Calu3 (cell line): ENCODE measurements around the gene MAP2K2. TPM values are rescaled to one million over a fixed set of nuclear protein-coding genes. Genes with fewer than 3 reads are reported as not detected.

ENCODE experiments used
- BruUV-seq: library from RNA; stranded (reverse); fragments of 400-500 nt; replicated peaks from 2 replicates; lab custom pipeline; 2021; lab: Mats Ljungman, UMichigan
- CTCF ChIA-PET: fragments of 300-600 bp; sonication (Branson Sonifier 250); formaldehyde crosslinking; loops from one replicate; lab custom pipeline; 2022; ENCODE audit warnings: antibody characterized with exemption; lab: Charles Lee
- DNase-seq: peaks from one replicate; pipeline ENCODE4 v3.0.0; 2022
- H3K27ac Mint-ChIP-seq: one replicate; pipeline ENCODE4 v1.8.0; 2022; ENCODE audit warnings: mixed read lengths; ENCODE audit not compliant: unreplicated experiment
- H3K27me3 Mint-ChIP-seq: one replicate; pipeline ENCODE4 v1.8.0; 2022; ENCODE audit warnings: mixed read lengths; ENCODE audit not compliant: unreplicated experiment
- H3K36me3 Mint-ChIP-seq: one replicate; pipeline ENCODE4 v1.8.0; 2022; ENCODE audit warnings: mild to moderate bottlenecking, moderate library complexity, mixed read lengths; ENCODE audit not compliant: insufficient read depth, unreplicated experiment
- H3K4me1 Mint-ChIP-seq: one replicate; pipeline ENCODE4 v1.8.0; 2022; ENCODE audit warnings: mild to moderate bottlenecking, low read depth, mixed read lengths; ENCODE audit not compliant: unreplicated experiment
- H3K4me3 Mint-ChIP-seq: one replicate; pipeline ENCODE4 v1.8.0; 2022; ENCODE audit warnings: mild to moderate bottlenecking, low read depth, moderate library complexity, mixed read lengths; ENCODE audit not compliant: unreplicated experiment
- H3K9me3 Mint-ChIP-seq: one replicate; pipeline ENCODE4 v1.8.0; 2022; ENCODE audit warnings: low read depth, mixed read lengths; ENCODE audit not compliant: unreplicated experiment
- CTCF ChIP-seq: fragments of 200-600 bp; IDR thresholded peaks from one replicate; pipeline ENCODE4 v1.8.0; 2022; ENCODE audit warnings: antibody characterized with exemption; ENCODE audit not compliant: unreplicated experiment
- intact Hi-C: fragments of 100-400 bp; cut with micrococcal nuclease; formaldehyde crosslinking; loops from one replicate; pipeline ENCODE4 v1.10.0; 2022; ENCODE audit not compliant: unreplicated experiment
- total RNA-seq: library from RNA; stranded (reverse); gene quantifications from 2 replicates; pipeline ENCODE4 v1.2.3, GENCODE V29; 2022

Gene MAP2K2
- total RNA-seq, 1 experiment from 2014 or later: 114 TPM

GRCh38 chr19:4062419-4063368 is 61.2 kb downstream of the MAP2K2 start:
- DNase-seq: no peak
- H3K4me3 Mint-ChIP-seq: peak overlapping the region; percentile 82
- H3K27ac Mint-ChIP-seq: peak overlapping the region; percentile 20
- BruUV-seq: no TSS peak
- no peak for TF ChIP-seq CTCF
- peaks cover 74% of the 10 kb centered on the region for H3K36me3 Mint-ChIP-seq
- no peaks in the 10 kb centered on the region for H3K27me3 Mint-ChIP-seq
- H3K9me3 Mint-ChIP-seq: no peaks in the 10 kb centered on the region
- peaks cover 4% of the 10 kb centered on the region for H3K4me1 Mint-ChIP-seq
- CTCF ChIA-PET: interaction anchor here (0.5 to 0.6 kb wide), 2 partner anchors 11 to 103 kb away, joined by 4 read pairs; no protein-coding TSS in a partner anchor
- intact Hi-C loops: no loop called here

GRCh38 chr19:4061683-4062418 is 62.1 kb downstream of the MAP2K2 start:
- H3K4me1 Mint-ChIP-seq: peaks cover 8% of the 10 kb centered on the region
- no TSS peak for BruUV-seq
- peak overlapping the region; percentile 82 for H3K4me3 Mint-ChIP-seq
- peak overlapping the region; percentile 58 for H3K27ac Mint-ChIP-seq
- no peak for TF ChIP-seq CTCF
- intact Hi-C loops: no loop called here
- H3K9me3 Mint-ChIP-seq: no peaks in the 10 kb centered on the region
- DNase-seq: peak; percentile 81
- H3K36me3 Mint-ChIP-seq: peaks cover 82% of the 10 kb centered on the region
- CTCF ChIA-PET: interaction anchor here (0.5 kb wide), 1 partner anchor 104 kb away, joined by 4 read pairs; no protein-coding TSS in a partner anchor
- no peaks in the 10 kb centered on the region for H3K27me3 Mint-ChIP-seq

- CTCF ChIA-PET: no interaction called here
- Mint-ChIP-seq H3K27ac (peak overlapping the region; percentile 58), H3K4me3 (peak overlapping the region; percentile 82), H3K36me3 (peaks cover 82% of the 10 kb centered on the region), H3K9me3 (no peaks in the 10 kb centered on the region), H3K4me1 (peaks cover 8% of the 10 kb centered on the region), H3K27me3 (no peaks in the 10 kb centered on the region)
- peak; percentile 75 for DNase-seq
- no peak for TF ChIP-seq CTCF
- intact Hi-C loops: no loop called here
- BruUV-seq: no TSS peak
Observed at GRCh38 chr19:4061178-4061682, 62.7 kb downstream of the MAP2K2 start.

- peak overlapping the region; percentile 80 for H3K27ac Mint-ChIP-seq
- TF ChIP-seq CTCF: no peak
- no peak for DNase-seq
- peak overlapping the region; percentile 82 for H3K4me3 Mint-ChIP-seq
- peaks cover 84% of the 10 kb centered on the region for H3K36me3 Mint-ChIP-seq
- no peaks in the 10 kb centered on the region for H3K9me3 Mint-ChIP-seq
- H3K27me3 Mint-ChIP-seq: no peaks in the 10 kb centered on the region
- intact Hi-C loops: no loop called here
- CTCF ChIA-PET: no interaction called here
- no TSS peak for BruUV-seq
- H3K4me1 Mint-ChIP-seq: peaks cover 8% of the 10 kb centered on the region
Observed at GRCh38 chr19:4060621-4061177, 63.2 kb downstream of the MAP2K2 start.
